ENCODE measurements around the gene QKI. TPM values are rescaled to one million over a fixed set of nuclear protein-coding genes. Genes with fewer than 3 reads are reported as not detected.
A peak's percentile ranks its signal among the peaks of the same experiment; 100 is the strongest.

Gene QKI
- total RNA-seq, 1 donor: 212 TPM

DNA sequence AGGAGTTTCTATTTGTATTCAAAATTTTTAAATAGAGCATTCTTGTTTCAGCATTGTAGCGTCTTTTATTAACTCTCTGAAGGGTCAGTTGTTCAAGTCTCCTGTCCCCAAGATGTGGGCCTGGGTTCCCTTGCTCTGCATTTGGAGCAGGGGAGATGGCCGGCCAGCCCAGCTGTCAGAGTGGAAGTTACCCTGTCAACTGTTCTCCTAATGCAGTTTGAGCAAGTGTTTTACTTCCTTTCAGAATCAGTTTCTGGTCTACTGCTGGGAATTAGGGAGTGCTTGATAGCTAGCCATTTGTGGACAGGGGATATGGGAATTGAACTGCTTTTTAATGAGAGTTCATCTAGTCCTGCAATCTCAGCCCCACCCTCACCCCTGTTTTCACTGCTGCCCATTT is 116.6 kb downstream of the QKI start:
- Histone ChIP-seq H3K4me2 (ENCODE audit: insufficient read depth, low read length) (peak overlapping the region; percentile 4), H3K4me1 (ENCODE audit: insufficient read depth, low read length) (peaks cover 61% of the 10 kb centered on the region), H3K36me3 (ENCODE audit: insufficient read depth, low read length) (peaks cover under 1% of the 10 kb centered on the region), H3K27me3 (ENCODE audit: insufficient read depth, low read length) (no peaks in the 10 kb centered on the region), H3K27ac (ENCODE audit: low read depth, low read length) (peak overlapping the region; percentile 48), H2AFZ (ENCODE audit: low read length) (no peak overlapping the region), H3K4me3 (ENCODE audit: insufficient read depth, low read length) (no peak overlapping the region), H4K20me1 (ENCODE audit: insufficient read depth, low read length) (peaks cover 31% of the 10 kb centered on the region), H3K79me2 (ENCODE audit: insufficient read depth, low read length) (peaks cover 88% of the 10 kb centered on the region), H3K9me3 (ENCODE audit: low read depth, low read length) (no peaks in the 10 kb centered on the region)
- TF ChIP-seq, protein P1, sequence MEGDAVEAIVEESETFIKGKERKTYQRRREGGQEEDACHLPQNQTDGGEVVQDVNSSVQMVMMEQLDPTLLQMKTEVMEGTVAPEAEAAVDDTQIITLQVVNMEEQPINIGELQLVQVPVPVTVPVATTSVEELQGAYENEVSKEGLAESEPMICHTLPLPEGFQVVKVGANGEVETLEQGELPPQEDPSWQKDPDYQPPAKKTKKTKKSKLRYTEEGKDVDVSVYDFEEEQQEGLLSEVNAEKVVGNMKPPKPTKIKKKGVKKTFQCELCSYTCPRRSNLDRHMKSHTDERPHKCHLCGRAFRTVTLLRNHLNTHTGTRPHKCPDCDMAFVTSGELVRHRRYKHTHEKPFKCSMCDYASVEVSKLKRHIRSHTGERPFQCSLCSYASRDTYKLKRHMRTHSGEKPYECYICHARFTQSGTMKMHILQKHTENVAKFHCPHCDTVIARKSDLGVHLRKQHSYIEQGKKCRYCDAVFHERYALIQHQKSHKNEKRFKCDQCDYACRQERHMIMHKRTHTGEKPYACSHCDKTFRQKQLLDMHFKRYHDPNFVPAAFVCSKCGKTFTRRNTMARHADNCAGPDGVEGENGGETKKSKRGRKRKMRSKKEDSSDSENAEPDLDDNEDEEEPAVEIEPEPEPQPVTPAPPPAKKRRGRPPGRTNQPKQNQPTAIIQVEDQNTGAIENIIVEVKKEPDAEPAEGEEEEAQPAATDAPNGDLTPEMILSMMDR (IDR thresholded peaks at IDR 0.05; ENCODE audit: extremely low read depth, low read depth, low read length): no peak
- no peak for DNase-seq (ENCODE audit: insufficient read length, low spot score, missing footprints)

DNA sequence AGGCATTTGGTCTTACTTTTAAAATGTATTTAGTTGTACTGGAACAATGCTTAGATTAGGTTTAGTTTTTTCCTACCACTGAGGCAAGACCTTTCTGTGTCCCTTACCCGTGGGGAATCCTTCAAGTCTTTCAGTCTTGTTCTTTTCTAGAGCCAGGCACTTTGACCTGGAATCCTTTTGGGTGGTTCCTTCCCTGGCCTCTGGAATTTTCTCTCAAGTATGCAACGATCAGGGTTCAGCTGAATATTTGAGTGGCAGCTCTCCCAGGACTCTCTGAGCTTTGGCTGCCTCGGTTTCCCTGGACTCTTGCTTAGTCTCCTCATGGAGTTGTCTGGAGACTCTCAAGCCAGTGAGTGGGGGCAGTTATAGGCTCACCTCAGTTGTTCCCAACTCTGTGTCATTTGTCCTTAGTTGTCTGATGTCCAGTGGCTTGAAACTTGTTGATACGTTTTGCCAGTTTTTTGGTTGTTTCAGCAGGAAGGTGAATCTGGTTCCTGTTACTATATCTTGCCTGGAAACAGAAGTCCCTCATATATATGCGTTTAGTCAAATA is 118.1 kb downstream of the QKI start:
- Histone ChIP-seq H4K20me1 (ENCODE audit: insufficient read depth, low read length) (peaks cover 31% of the 10 kb centered on the region), H3K4me1 (ENCODE audit: insufficient read depth, low read length) (peaks cover 50% of the 10 kb centered on the region), H3K79me2 (ENCODE audit: insufficient read depth, low read length) (peaks cover 88% of the 10 kb centered on the region), H3K27ac (ENCODE audit: low read depth, low read length) (peak overlapping the region; percentile 41), H2AFZ (ENCODE audit: low read length) (no peak overlapping the region), H3K4me3 (ENCODE audit: insufficient read depth, low read length) (no peak overlapping the region), H3K9me3 (ENCODE audit: low read depth, low read length) (no peaks in the 10 kb centered on the region), H3K36me3 (ENCODE audit: insufficient read depth, low read length) (peaks cover 4% of the 10 kb centered on the region), H3K27me3 (ENCODE audit: insufficient read depth, low read length) (no peaks in the 10 kb centered on the region), H3K4me2 (ENCODE audit: insufficient read depth, low read length) (no peak overlapping the region)
- no peak for DNase-seq (ENCODE audit: insufficient read length, low spot score, missing footprints)
- TF ChIP-seq, protein P1 (IDR thresholded peaks at IDR 0.05; ENCODE audit: extremely low read depth, low read depth, low read length): no peak

DNA sequence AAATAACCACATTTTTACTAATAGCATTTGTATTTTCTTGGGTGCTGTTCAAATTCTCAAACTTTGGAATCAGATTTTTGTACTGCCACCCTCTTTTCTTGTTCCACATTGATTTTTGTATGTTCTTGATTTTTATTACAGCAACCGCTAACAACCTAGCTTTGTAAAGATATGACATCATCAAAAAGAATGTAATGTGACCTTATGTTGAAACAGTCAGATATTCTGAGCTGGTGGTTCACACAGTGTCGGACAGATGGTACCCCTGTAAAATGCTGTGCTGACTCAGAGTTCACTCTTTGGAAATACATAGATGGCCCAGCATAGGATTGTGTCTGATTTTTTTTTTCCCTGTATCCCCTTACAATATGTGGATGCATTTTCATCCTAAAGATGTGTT is 118.9 kb downstream of the QKI start:
- H3K27ac ChIP-seq (ENCODE audit: low read depth, low read length): peak overlapping the region; percentile 41
- peak; percentile 80 for DNase-seq (ENCODE audit: insufficient read length, low spot score, missing footprints)
- H4K20me1 ChIP-seq (ENCODE audit: insufficient read depth, low read length): peaks cover 27% of the 10 kb centered on the region
- no peaks in the 10 kb centered on the region for H3K9me3 ChIP-seq (ENCODE audit: low read depth, low read length)
- peaks cover 4% of the 10 kb centered on the region for H3K36me3 ChIP-seq (ENCODE audit: insufficient read depth, low read length)
- TF ChIP-seq, protein P1 (IDR thresholded peaks at IDR 0.05; ENCODE audit: extremely low read depth, low read depth, low read length): no peak
- no peak overlapping the region for H2AFZ ChIP-seq (ENCODE audit: low read length)
- peaks cover 88% of the 10 kb centered on the region for H3K79me2 ChIP-seq (ENCODE audit: insufficient read depth, low read length)
- H3K4me1 ChIP-seq (ENCODE audit: insufficient read depth, low read length): peaks cover 50% of the 10 kb centered on the region
- no peak overlapping the region for H3K4me2 ChIP-seq (ENCODE audit: insufficient read depth, low read length)
- H3K4me3 ChIP-seq (ENCODE audit: insufficient read depth, low read length): no peak overlapping the region
- H3K27me3 ChIP-seq (ENCODE audit: insufficient read depth, low read length): no peaks in the 10 kb centered on the region

DNA sequence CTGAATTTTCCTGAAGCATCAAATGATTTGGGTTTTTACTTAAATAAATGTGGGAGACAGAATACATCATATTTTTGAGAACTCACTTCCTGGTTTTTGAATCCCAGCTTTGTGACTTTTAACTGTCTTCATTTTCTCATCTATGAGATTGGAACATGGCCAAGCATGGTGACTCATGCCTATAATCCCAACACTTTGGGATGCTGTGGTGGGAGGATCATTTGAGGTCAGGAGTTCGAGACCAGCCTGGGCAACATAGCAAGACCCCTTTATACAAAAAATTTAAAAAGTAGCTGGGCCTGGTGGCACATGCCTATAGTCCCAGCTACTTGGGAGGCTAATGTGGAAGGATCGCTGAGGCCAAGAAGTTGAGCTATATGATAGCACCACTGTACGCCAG is 122.3 kb downstream of the QKI start:
- peaks cover 4% of the 10 kb centered on the region for H3K36me3 ChIP-seq (ENCODE audit: insufficient read depth, low read length)
- H3K27ac ChIP-seq (ENCODE audit: low read depth, low read length): no peak overlapping the region
- no peak for DNase-seq (ENCODE audit: insufficient read length, low spot score, missing footprints)
- no peak overlapping the region for H2AFZ ChIP-seq (ENCODE audit: low read length)
- H4K20me1 ChIP-seq (ENCODE audit: insufficient read depth, low read length): peaks cover 21% of the 10 kb centered on the region
- H3K4me1 ChIP-seq (ENCODE audit: insufficient read depth, low read length): peaks cover 22% of the 10 kb centered on the region
- H3K79me2 ChIP-seq (ENCODE audit: insufficient read depth, low read length): peaks cover 91% of the 10 kb centered on the region
- no peak overlapping the region for H3K4me2 ChIP-seq (ENCODE audit: insufficient read depth, low read length)
- no peak overlapping the region for H3K4me3 ChIP-seq (ENCODE audit: insufficient read depth, low read length)
- TF ChIP-seq, protein P1 (IDR thresholded peaks at IDR 0.05; ENCODE audit: extremely low read depth, low read depth, low read length): no peak
- no peaks in the 10 kb centered on the region for H3K9me3 ChIP-seq (ENCODE audit: low read depth, low read length)
- no peaks in the 10 kb centered on the region for H3K27me3 ChIP-seq (ENCODE audit: insufficient read depth, low read length)
